Panc1 (cell line): ENCODE results near the gene TSPAN4.

Source experiments
- POLR2AphosphoS5 ChIP-seq: IDR thresholded peaks from 2 replicates; pipeline ENCODE4 v1.6.1; 2012; ENCODE audit warnings: mild to moderate bottlenecking, low read depth, low read length, moderate library complexity
- SIN3A ChIP-seq: IDR thresholded peaks from 2 replicates; pipeline ENCODE4 v1.6.1; 2012; ENCODE audit warnings: low read depth, mild to moderate bottlenecking, low read length, moderate library complexity, borderline replicate concordance; ENCODE audit not compliant: insufficient read depth
- TCF7L2 ChIP-seq: IDR thresholded peaks from 2 replicates; pipeline ENCODE4 v1.6.1; 2011; ENCODE audit warnings: mild to moderate bottlenecking, low read depth, low read length, inconsistent platforms
- TF ChIP-seq, protein P1 (sequence below): fragments of 450-650 bp; IDR thresholded peaks from 2 replicates; pipeline ENCODE4 v1.5.1; 2017; ENCODE audit warnings: mild to moderate bottlenecking
- TF ChIP-seq, protein P2 (sequence below), 2 experiments: IDR thresholded peaks; 2 replicates each; pipeline ENCODE4 v1.6.1; 2011 to 2012; ENCODE audit warnings: low read depth in 2 of 2, control low read depth in 1 of 2, low read length in 1 of 2, mild to moderate bottlenecking in 1 of 2, moderate library complexity in 1 of 2; ENCODE audit not compliant: insufficient read depth in 1 of 2

DNA sequence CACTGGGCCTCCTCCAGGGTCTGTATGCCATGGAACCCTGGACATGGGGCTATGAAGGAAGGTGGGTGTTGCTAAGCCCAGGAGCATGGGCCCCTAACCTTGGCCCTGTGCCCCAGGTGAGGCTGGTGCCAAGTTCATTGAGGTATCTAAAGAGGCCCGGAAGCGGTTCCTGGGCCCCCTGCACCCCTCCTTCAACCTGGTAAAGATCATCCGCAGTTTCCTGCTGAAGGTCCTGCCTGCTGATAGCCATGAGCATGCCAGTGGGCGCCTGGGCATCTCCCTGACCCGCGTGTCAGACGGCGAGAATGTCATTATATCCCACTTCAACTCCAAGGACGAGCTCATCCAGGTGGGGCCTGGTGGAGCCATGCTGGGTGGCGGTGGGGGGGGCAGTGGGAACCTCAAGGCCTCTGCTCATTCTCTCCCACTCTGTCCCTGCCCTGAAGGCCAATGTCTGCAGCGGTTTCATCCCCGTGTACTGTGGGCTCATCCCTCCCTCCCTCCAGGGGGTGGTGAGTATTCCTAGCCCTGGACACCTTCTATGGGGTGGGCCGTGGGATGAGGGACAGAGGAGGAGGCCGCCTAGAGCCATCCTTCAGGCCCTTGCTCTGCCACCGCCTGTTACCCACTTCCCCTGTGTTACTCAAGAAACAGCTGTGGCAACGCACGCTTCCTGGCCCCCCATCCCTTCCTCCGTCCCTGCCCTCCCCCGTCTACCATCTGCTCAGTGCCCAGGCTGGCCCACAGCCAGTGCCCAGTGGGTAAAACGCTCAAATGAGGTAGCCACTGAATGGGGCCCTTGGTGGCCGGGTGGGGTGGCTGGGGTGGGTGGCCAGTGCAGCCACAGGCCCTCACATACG is 20.9 kb upstream of the TSPAN4 start:
- TF ChIP-seq, protein P1, sequence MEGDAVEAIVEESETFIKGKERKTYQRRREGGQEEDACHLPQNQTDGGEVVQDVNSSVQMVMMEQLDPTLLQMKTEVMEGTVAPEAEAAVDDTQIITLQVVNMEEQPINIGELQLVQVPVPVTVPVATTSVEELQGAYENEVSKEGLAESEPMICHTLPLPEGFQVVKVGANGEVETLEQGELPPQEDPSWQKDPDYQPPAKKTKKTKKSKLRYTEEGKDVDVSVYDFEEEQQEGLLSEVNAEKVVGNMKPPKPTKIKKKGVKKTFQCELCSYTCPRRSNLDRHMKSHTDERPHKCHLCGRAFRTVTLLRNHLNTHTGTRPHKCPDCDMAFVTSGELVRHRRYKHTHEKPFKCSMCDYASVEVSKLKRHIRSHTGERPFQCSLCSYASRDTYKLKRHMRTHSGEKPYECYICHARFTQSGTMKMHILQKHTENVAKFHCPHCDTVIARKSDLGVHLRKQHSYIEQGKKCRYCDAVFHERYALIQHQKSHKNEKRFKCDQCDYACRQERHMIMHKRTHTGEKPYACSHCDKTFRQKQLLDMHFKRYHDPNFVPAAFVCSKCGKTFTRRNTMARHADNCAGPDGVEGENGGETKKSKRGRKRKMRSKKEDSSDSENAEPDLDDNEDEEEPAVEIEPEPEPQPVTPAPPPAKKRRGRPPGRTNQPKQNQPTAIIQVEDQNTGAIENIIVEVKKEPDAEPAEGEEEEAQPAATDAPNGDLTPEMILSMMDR, result no peak
- no peak for TF ChIP-seq POLR2AphosphoS5
- TF ChIP-seq, protein P2, sequence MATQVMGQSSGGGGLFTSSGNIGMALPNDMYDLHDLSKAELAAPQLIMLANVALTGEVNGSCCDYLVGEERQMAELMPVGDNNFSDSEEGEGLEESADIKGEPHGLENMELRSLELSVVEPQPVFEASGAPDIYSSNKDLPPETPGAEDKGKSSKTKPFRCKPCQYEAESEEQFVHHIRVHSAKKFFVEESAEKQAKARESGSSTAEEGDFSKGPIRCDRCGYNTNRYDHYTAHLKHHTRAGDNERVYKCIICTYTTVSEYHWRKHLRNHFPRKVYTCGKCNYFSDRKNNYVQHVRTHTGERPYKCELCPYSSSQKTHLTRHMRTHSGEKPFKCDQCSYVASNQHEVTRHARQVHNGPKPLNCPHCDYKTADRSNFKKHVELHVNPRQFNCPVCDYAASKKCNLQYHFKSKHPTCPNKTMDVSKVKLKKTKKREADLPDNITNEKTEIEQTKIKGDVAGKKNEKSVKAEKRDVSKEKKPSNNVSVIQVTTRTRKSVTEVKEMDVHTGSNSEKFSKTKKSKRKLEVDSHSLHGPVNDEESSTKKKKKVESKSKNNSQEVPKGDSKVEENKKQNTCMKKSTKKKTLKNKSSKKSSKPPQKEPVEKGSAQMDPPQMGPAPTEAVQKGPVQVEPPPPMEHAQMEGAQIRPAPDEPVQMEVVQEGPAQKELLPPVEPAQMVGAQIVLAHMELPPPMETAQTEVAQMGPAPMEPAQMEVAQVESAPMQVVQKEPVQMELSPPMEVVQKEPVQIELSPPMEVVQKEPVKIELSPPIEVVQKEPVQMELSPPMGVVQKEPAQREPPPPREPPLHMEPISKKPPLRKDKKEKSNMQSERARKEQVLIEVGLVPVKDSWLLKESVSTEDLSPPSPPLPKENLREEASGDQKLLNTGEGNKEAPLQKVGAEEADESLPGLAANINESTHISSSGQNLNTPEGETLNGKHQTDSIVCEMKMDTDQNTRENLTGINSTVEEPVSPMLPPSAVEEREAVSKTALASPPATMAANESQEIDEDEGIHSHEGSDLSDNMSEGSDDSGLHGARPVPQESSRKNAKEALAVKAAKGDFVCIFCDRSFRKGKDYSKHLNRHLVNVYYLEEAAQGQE (IDR thresholded peaks at IDR 0.05; ENCODE audit: insufficient read depth in 1 of 2, low read depth in 2 of 2, low read length in 1 of 2), result no peak
- TF ChIP-seq TCF7L2, result no peak
- TF ChIP-seq SIN3A, result no peak
